ENCODE data around the gene ALDH3B1.
"Not testable (repeated sequence)": the region's sequence is repeated elsewhere in the genome, so short reads cannot be mapped to it uniquely, and the experiment has no call there.

The ALDH3B1 gene

GRCh38 chr11:68010090-68011041, at the start of gene ALDH3B1:
TSS of gene ALDH3B1 (plus strand) at chr11:68010327. CDS start at chr11:68015298, 4,971 bp downstream.
- peak; percentile 30 for DNase-seq

DNA sequence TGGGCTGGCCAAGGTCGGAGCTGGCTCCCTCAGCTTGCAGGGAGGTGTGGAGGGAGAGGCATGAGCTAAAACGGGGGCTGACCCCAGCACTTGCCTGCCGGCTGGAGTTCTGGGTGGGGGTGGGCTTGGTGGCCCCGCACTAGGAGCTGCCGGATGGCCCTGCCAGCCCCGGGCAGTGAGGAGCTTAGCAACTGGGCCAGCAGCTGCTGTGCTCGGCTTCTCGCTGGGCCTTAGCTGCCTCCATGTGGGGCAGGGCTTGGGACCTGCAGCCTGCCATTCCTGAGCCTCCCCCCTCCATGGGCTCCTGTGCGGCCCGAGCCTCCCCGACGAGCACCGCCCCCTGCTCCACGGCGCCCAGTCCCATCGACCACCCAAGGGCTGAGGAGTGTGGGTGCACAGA, 46.9 kb upstream of the ALDH3B1 start:
- DNase-seq = not testable (repeated sequence)

GRCh38 chr11:67963879-67964278, 46.2 kb upstream of the ALDH3B1 start:
- DNase-seq = not testable (repeated sequence)

- not testable (repeated sequence) for DNase-seq
Measured at GRCh38 chr11:67964746-67965145, 45.4 kb upstream of the ALDH3B1 start.

GRCh38 chr11:67965830-67966348, 44.2 kb upstream of the ALDH3B1 start:
- not testable (repeated sequence) for DNase-seq

GRCh38 chr11:67974746-67975145, 35.4 kb upstream of the ALDH3B1 start:
- not testable (repeated sequence) for DNase-seq

DNA sequence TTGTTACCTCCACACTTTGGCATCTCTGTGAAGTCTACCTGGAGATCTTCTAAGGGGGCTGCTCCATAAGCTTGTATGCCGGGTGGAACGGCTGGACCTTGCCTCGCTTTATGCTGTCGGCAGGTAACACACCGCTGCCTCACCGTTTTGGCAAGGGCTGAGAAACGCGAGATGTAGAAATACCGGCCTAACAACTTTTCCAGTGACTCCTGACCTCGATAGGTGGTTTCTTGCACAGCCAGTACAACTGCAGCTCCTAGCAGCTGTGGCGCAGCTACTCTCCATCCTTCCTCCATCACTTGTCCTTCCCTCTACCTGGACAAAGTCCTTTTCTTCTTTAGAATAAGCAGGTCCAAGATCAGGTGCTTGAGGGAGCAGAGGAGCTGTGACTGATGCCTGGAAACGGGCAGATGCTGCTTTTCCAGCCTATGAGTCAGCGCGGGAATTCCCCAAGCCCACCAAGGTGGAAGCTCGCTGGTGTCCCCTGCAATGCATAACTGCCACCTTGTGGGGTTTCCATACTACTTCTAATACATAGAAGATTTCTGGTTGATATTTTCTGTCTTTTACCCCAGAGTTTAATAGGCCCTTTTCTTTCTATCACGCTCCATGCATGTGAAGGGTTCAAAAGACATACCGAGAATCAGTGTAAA, 31.2 kb upstream of the ALDH3B1 start:
- not testable (repeated sequence) for DNase-seq

- DNase-seq = not testable (repeated sequence)
Measured at GRCh38 chr11:67981226-67981625, 28.9 kb upstream of the ALDH3B1 start.

DNA sequence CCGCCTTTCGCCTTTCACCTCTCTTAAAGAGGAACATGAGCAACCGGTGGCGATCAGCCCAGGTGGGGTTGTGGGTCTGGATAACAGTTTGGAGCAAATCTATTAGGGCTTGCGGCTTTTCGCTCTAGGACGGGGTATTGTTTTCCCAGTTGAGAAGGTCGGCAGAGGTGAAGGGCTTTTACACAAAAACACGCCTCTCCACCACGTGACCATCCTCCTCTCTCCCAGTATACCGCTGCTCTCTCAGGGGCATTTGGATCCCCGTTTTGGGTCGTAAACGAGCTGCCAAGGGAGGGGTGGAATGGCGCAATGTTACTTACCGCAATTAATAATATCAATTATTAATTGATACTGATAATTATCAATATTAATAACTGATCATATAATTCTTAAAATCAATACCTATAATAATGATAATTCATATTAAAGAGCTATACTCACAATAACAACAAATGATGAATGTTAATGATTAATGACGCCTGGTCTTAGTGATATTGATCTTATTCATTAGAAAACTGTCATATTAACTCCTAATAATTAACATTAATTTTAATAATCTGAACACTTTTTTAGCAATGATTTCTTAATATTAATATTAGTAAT, 27.8 kb upstream of the ALDH3B1 start:
- not testable (repeated sequence) for DNase-seq

GRCh38 chr11:67983951-67984350, 26.2 kb upstream of the ALDH3B1 start:
- no peak for DNase-seq

- DNase-seq = not testable (repeated sequence)
Measured at GRCh38 chr11:67985302-67985701, 24.8 kb upstream of the ALDH3B1 start.

DNA sequence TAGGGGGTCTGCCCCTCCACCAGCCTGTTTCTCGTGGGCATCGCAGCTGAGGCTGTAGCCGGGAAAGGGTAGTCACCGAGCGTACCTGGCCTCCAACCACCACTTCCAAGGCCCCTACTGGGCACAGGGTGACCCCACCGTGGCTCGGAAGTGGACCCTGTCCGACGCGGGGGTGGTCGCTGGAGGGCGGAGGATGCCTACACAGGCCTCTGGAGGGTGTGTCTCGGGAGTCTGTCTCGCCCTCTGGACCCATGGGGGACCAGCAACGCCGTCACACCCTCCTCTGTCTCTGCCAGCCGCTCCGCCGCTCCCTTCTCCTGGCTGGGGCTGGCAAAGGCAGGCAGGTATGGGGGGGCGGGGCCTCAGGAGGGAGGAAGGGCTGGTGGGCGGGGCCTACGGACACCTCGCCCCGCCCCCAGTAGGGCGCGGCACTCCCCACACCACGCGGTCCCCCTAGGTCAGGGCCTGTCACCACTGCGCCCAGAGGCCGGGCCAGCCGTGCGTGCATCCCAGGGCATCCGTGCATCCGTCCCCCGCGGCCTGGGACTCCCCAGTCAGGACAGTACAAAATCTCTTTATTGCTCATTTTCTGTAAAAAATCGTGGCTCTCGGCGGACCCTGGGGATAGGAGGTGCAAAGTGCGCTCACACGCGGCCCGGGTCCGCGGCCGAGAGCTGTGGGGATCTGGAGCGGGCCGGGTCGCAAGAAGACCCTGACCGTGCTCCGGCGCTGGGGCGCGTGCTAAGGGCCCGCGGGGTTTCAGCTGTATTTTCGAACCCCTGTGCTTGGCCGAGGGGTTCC, 19.4 kb upstream of the ALDH3B1 start:
- DNase-seq = not testable (repeated sequence)

GRCh38 chr11:67991347-67992121, 18.6 kb upstream of the ALDH3B1 start:
- not testable (repeated sequence) for DNase-seq

DNA sequence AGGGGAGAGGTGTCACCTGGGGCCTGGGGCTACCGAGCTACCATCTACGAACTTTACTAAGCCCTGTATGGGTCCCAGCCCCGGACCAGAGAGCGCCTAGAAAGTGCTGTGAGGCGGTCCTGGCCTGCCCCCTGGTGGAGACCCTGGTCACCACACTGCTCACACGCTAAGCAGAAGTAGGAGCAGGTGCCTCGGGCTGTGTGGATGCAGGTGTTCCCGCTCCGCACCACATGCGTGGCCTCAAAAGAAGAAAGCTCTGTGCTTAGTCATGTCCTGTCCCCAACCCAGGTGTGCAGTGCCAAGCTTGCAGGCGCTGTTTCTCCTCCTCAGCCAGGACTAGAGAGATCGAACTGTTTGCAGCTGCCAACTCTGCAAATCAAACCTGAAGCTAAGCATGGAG, 16.3 kb upstream of the ALDH3B1 start:
- DNase-seq = peak; percentile 60

DNA sequence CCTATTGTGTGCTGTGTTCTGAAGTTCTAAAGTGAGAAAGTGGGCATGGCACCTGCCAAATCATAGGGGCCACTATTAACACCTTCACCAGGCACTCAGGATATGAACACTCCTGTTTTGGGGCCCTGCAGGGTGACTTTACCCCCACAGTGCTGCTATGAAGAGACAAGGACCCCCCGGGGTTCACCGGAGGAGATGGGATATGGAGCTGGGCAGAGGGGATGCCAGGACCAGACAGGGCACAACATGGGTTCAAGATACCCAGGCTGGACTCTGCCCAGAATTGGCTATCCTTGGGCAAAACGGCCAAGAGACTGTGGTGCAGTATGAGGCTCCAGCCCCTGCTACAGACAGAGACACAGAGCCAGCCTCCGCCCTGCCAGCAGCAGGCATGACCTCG, 15.7 kb upstream of the ALDH3B1 start:
- DNase-seq = not testable (repeated sequence)

GRCh38 chr11:67995129-67995528, 15.0 kb upstream of the ALDH3B1 start:
- DNase-seq = not testable (repeated sequence)

DNA sequence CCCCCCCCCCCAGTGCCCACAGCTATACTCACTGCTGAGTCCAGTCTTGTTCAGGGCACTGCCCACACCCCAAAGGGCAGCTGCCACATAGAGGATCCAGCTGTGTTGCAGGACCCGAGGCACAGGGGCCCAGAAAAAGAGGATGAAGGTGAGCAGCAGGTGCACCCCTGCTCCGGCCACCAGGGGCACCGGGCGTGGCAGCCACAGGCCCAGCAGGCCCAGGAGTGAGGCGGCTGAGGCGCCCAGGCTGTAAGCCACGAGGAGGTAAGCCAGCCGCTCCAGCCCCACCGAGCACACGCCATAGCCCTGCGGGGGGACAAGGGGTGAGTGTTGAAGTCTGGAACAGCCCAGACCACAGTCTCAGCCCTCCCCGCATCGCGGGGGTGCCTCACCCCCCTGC, 14.5 kb upstream of the ALDH3B1 start:
- DNase-seq = not testable (repeated sequence)

DNA sequence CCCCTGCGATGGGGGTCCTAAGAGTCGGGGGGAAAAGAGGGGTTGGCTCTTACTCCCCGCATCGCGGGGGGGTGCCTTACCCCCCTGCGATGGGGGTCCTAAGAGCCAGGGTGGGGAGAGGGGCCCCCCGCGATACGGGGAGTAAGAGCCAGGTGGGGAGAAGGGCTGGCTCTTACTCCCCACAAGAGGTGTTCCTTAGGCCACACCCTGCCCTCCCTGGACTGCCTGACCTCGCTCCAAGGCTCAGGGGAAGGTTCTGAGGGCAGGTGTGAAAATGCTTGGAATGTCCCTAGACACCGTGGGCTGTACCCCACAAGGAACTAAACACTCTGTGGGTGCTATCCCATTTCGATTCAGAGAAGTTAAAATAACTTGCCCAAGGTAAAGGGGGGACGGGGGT, 14.1 kb upstream of the ALDH3B1 start:
- DNase-seq = no peak

GRCh38 chr11:67996622-67997474, 13.3 kb upstream of the ALDH3B1 start:
- DNase-seq = peak; percentile 39

DNA sequence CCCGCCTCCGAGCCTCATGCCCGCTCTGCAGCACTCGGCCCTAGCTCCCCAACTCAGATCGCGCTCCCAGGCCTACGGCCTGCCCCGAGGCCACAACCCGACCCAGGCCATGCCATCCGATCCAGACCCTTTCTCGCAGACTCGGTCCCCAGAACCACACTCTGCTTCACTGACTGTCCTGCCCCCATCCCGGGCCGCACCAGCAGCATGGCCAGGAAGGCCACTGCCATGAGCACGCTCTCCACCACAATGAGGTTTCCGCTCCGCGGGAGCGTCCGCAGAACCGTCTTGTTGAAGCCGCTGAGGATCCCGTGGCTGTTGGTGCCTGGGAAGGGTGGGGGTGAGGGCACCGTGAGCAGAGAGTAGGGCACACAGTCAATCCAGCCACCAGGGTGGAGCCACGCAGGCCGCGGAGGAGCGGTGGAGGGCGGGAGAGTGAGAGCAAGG, 12.6 kb upstream of the ALDH3B1 start:
- DNase-seq = no peak
